CD4-positive, alpha-beta T cell treated with Interleukin-4 for 1 hour (primary cell): ENCODE results near the gene MAK.
A peak's percentile ranks its signal among the peaks of the same experiment; 100 is the strongest.
"Not testable (repeated sequence)": the region's sequence is repeated elsewhere in the genome, so short reads cannot be mapped to it uniquely, and the experiment has no call there.

ENCODE experiments used
- DNase-seq, 2 donors: peaks; one replicate each; pipeline ENCODE4 v3.0.0-alpha.2; 2020 to 2022

The MAK gene

GRCh38 chr6:10771371-10771894 is 66.9 kb downstream of the MAK start:
- no peak for DNase-seq

DNA sequence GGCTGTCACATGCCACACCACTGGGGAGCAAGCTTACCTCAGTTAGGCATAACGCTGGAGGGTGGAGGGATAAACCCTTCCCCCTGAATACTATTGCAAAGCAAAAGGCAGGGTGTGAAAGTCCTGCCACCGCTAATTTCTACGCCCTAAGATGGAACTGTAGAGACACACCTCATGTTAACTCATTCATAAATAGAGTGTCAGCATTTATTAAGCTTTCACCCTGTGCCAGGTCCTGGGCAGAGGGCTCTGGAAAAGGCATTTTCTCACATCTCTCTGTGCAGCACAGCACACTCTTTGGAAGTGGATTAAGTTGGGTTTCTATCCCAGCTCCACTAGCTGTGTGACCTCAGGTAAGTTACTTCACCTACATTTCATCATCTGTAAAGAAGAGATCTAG is 68.9 kb downstream of the MAK start:
- DNase-seq, result no peak

GRCh38 chr6:10763006-10763405 is 75.3 kb downstream of the MAK start:
- no peak for DNase-seq

DNA sequence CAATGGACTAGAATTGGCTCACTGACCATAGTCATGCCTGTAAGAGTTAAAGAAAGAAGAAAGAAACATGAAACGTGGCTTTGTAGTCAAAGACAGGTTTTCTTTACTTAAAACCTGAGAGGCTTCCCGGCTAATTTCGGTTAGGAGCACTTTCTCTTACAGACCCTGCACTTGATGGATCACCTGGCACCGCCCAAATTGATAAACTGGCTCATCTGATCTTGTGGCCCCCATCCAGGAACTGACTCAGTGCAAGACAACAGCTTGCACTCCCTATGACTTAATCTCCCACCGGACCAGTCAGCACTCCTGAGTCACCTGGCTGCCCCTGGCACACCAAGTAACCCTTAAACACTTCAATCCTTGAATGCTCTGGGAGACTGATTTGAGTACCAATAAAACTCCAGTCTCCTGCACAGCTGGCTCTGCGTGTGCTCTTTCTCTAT is 78.4 kb downstream of the MAK start:
- no peak for DNase-seq

GRCh38 chr6:10759312-10759839 is 79.0 kb downstream of the MAK start:
- DNase-seq, result peak in 1 of 2 donors; percentile 41

- no peak for DNase-seq
These were observed 82.3 kb downstream of the MAK start for GRCh38 chr6:10756085-10756484.

- peak; percentile 32 to 42 for DNase-seq
These were observed 86.6 kb downstream of the MAK start for GRCh38 chr6:10751757-10752156.

DNA sequence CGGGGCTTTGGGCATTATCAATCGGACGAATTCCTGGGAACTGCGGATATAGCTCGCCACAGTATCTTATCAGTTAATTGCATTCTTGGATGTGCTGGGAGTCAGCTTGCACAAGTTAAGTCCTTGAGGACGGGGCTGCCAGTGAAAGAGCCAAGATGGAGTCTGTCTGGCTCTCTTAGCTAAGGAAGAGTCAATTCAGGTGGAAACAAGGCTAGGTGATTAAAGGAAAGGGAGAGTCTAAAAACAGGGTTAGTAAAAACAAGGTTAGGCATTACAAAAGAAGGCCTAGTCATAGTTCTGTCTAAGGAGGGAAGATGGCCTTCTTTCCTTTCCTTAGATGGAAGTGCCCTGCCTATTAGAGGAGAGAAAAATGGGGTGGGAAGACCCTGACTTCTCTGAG is 87.8 kb downstream of the MAK start:
- not testable (repeated sequence) for DNase-seq

GRCh38 chr6:10749734-10750133 is 88.6 kb downstream of the MAK start:
- DNase-seq, result no peak

DNA sequence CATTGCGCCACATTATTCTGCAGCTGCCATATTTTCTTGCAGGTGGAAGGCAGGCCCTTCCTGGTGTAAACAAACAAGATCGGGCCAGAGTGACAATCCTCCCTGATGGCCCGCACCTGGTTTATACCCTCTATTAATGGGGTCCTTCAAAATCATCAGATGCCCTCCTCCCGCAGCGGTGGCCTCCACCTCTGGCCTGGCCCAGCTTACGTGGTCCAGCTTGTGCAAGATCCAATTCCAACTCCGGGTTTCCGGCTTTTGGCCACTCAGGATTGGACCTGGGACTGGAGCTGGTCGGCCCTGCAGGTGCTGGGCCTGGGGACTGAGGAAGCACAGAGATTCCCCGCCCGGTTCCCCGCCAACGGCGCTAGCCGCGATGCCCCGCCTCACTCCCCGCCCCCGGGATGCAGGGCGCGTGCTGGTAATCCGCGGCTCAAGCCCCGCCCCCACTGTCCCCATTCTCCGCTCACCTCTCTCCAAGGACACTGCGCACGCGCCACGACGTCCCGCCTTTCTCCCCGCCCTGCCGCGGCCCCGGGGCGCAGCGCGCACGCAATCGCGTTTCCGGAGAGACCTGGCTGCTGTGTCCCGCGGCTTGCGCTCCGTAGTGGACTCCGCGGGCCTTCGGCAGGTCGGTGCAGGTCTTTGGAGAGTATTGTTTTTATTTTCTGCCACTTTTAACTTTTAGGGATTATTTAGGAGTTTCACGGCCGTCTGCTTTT is 90.9 kb downstream of the MAK start, which contains the start of gene TMEM14B:
TSS of gene TMEM14B (plus strand) at position 555 of the 722 bp plus-strand sequence. CDS start 1,441 bp downstream, outside the sequence.
- peak; percentile 98 for DNase-seq

GRCh38 chr6:10746915-10747250 is 91.5 kb downstream of the MAK start:
- no peak for DNase-seq

GRCh38 chr6:10745116-10745515 is 93.2 kb downstream of the MAK start:
- no peak for DNase-seq

DNA sequence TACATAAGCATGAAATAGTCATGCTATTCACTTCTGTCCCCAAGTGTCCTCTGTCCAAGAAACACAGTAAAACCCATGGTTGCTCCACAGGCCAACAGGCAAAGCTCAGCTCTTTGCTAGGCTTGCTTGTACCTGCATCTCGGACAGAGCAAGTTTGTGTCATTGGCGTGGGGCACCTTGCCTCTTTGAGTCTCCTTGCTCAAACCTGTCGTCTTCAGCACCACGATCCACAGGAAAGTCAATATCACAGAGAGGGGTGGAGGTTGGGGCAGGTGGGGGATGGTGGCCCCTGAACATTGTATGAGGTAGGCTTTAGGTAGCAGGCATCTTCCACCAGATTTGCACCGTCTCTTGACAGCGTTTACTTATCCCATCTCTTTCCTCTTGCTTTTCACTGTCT is 94.8 kb downstream of the MAK start:
- no peak for DNase-seq

GRCh38 chr6:10742251-10742650 is 96.1 kb downstream of the MAK start:
- DNase-seq, result no peak

GRCh38 chr6:10741643-10742042 is 96.7 kb downstream of the MAK start:
- DNase-seq, result not testable (repeated sequence)

DNA sequence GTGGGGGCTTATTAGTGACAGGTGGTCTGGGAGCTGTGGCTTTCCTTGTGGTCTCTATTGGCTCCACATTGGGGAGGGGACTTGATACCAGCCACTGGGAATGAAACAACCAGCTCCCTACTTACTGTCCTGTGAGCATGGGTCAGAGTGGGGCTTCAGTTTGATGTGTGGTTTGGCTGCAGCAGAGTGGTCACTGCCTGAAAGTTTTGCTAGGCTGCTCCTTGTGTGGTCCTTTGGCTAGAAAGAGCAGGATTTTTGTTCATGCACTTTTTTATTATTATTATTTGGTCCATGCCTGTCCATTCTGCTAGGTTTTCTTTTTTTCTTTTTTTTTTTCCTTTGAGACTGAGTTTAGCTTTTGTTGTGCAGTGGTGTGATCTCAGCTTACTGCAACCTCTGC is 98.3 kb downstream of the MAK start:
- DNase-seq, result no peak

DNA sequence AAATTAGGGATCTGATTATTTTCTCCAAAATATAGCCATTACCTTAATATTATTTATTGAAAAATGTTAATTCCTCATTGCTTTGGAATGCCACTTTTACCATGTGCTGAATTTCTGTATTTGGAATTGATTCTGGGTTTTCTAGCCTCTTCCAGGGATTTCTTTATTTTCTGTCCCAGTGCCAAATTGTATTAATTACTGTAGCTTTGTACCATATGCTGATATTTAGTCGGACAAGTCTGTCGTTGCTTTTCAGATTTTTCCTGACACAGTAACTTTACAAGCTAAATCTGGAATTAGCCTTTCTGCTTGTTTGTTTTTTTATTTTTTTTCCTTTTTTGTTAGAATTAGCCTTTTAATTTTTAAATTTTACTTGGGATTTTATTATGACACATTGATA is 101.6 kb downstream of the MAK start:
- DNase-seq, result no peak

GRCh38 chr6:10733863-10734262 is 104.5 kb downstream of the MAK start:
- no peak for DNase-seq

DNA sequence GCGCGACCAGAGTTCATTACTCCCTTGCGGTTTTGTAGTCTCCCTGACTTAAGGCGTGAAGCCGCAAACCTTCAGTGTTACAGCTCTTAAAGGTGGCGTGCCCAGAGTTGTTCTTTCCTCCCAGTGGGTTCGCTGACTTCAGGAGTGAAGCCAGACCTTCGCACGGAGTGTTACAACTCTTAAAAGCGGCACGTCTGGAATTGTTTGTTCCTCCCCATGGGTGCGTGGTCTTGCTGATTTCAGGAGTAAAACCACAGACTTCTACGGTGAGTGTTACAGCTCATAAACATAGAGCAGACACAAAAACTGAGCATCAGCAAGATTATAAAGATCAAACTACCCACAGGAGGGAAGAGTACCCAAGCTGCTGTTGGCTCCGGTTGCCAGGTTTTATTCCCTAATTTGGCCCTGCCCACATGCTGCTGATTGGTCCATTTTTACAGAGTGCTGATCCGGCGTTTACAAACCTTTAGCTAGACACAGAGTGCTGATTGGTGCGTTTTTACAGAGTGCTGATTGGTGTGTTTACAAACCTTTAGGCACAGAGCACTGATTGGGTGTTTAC is 105.1 kb downstream of the MAK start:
- DNase-seq, result peak in 1 of 2 donors; percentile 49

DNA sequence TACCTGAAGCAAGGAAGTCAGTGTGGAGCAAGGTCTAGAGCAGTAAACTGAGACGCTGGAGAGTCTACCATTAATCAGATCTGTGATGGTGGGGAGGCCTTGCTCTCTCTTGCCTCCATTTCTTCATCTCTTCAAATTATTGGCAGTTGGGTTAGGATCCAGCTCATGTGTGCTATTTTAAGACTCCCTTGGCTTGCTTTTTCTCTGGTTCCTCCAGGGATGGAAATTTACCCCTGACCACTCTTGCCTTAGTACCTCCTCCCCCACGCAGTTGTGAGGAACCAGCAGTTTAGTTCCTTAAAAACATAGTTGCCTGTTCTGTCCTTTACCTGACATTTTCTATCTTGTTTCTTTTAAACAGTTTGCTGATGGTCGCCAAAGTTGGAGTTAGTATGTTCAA is 108.1 kb downstream of the MAK start:
- no peak for DNase-seq

GRCh38 chr6:10725716-10726115 is 112.6 kb downstream of the MAK start:
- DNase-seq, result no peak

DNA sequence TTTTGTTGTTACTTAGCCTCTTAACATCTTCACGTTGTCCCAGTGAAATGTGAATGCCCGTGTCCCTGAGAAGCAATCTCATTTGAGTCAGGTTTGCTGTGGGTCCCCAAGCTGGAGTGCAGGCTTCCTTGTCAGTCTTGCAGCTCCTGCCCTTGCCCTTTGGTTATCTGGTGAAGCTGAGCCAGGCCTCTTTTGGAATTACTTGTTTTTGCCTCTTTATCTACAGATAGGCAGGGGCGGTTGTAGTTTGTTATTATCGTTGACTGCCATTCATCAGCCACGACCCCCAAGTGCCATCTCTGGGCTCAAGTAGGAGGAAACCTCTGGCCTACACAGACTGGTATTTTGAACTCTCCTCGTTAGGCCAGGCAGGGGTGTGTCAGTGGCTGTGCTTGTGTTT is 113.3 kb downstream of the MAK start:
- no peak for DNase-seq

DNA sequence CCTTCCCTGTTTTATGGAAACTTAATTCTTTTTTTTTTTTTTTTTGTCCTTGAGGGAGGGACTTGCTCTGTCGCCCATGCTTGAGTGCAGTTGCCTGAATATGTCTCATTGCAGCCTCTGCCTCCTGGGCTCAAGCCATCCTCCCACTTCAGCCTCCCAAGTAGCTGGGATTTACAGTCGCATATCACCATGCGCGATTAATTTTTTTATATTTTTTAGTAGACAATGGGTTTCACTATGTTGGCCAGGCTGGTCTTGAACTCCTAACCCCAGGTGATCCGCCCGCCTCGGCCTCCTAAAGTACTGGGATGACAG is 114.8 kb downstream of the MAK start:
- no peak for DNase-seq

DNA sequence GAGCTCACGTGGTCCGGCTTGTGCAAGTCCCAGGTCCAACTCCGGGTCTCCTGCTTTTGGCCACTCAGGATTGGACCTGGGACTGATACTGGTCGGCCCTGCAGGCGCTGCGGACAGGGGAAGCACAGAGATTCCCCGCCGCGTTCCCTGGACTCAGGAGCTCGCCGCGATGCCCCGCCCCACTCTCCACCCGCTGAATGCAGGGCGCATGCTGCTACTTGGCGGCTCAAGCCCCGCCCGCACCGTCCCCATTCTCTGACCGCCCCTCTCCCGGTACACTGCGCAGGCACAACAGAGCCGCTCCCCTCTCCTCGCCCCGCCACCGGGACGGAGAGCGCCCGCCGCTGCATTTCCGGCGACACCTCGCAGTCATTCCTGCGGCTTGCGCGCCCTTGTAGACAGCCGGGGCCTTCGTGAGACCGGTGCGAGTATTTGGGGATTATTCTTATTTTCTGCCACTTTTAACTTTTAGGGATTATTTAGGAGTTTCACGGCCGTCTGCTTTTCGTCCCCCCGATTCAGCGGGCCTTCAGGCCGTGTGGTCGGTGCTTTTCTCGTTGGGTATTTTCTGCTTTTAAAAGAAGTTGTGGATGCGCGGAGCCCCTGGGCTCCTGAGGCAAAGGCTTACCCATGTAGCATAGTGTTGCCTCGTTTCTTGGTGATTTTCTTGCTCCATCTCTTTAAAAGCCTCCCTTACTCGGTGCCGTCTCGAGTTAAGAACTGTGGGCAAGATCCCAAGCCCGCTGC is 115.3 kb downstream of the MAK start, which contains the start of gene TMEM14C:
TSS of gene TMEM14C (plus strand) at position 251 of the 747 bp plus-strand sequence. CDS start 1,544 bp downstream, outside the sequence.
- peak; percentile 80 to 82 for DNase-seq
